Thyroid gland (tissue), 4 donors: ENCODE measurements around the gene CCDC149.

Source experiments
- CTCF ChIP-seq, 6 experiments: fragments of 200-600 bp in 3 of 6; fragments of 450-650 bp in 3 of 6; sonication (generic) in 3 of 6; IDR thresholded peaks; one replicate each; pipeline ENCODE4 v1.5.1; 2016 to 2019; ENCODE audit warnings: antibody characterized with exemption in 6 of 6, mild to moderate bottlenecking in 2 of 6, inconsistent platforms in 1 of 6, moderate library complexity in 1 of 6
- POLR2A ChIP-seq, 2 donors: fragments of 450-650 bp; IDR thresholded peaks; one replicate each; pipeline ENCODE4 v1.6.1; 2017; ENCODE audit warnings: antibody characterized with exemption in 2 of 2, mild to moderate bottlenecking in 2 of 2, moderate library complexity in 1 of 2

- TF ChIP-seq CTCF (IDR thresholded peaks at IDR 0.05) (no peak), POLR2A (IDR thresholded peaks at IDR 0.05) (no peak)
These were observed 144.8 kb downstream of the CCDC149 start for GRCh38 chr4:24768006-24768405.
